ENCODE results near the gene GTPBP8. TPM values are rescaled to one million over a fixed set of nuclear protein-coding genes. Genes with fewer than 3 reads are reported as not detected.

Gene GTPBP8
- total and polyA plus RNA-seq, 2 of the 8 experiments (the other 6 are each of a cell fraction or from before 2014, with no cell fraction given): 25.8 to 27.6 TPM

- no peak overlapping the region for H2BK12ac ChIP-seq (ENCODE audit: low read depth, low read length)
- H3K14ac ChIP-seq (ENCODE audit: insufficient read length): no peak overlapping the region
- POLR2A ChIA-PET (ENCODE audit: partially characterized antibody): no interaction called here
- no peak overlapping the region for H2AFZ ChIP-seq (ENCODE audit: low read length)
- FAIRE-seq: no peak
- H3K4me3 ChIP-seq (ENCODE audit: extremely low read depth in 1 of 4, insufficient read depth in 2 of 4, low read depth in 3 of 4, low read length in 4 of 4): no peak overlapping the region
- no peaks in the 10 kb centered on the region for H3K79me2 ChIP-seq (ENCODE audit: control insufficient read depth in 1 of 2, insufficient read depth in 2 of 2, low read length in 2 of 2)
- no peaks in the 10 kb centered on the region for H3K23me2 ChIP-seq (ENCODE audit: low read depth, low read length)
- H3K27me3 ChIP-seq (replicated peaks in 1 of 4; ENCODE audit: control insufficient read depth in 3 of 4, extremely low read depth in 1 of 4, insufficient read depth in 3 of 4, low read length in 3 of 4): no peaks in the 10 kb centered on the region
- no peaks in the 10 kb centered on the region; a peak in 1 of 8 replicates for H3K36me3 ChIP-seq (ENCODE audit: control insufficient read depth in 2 of 4, insufficient read depth in 4 of 4, low read length in 3 of 4)
- no peak overlapping the region for H2BK120ac ChIP-seq (replicated peaks; ENCODE audit: low read depth, low read length)
- no peak overlapping the region for H3K27ac ChIP-seq (ENCODE audit: low read depth, low read length)
- no peak overlapping the region for H4K5ac ChIP-seq (ENCODE audit: insufficient read length, low read depth, low read length)
- CTCF ChIA-PET (ENCODE audit: partially characterized antibody): no interaction called here
- no peak overlapping the region for H3K4me2 ChIP-seq (ENCODE audit: insufficient read depth in 1 of 2, low read depth in 2 of 2, low read length in 2 of 2)
- H2BK5ac ChIP-seq (ENCODE audit: low read depth, low read length): no peak overlapping the region
- no peak overlapping the region for H3K56ac ChIP-seq (replicated peaks; ENCODE audit: insufficient read length, low read depth, low read length)
- no peak overlapping the region for H2BK20ac ChIP-seq (ENCODE audit: low read length)
- H3K9me3 ChIP-seq (ENCODE audit: insufficient read depth in 2 of 2, low read depth in 1 of 2, low read length in 1 of 2): peaks cover 10 to 13% of the 10 kb centered on the region in 2 experiments
- no peak overlapping the region for H3K4ac ChIP-seq (replicated peaks; ENCODE audit: insufficient read length, low read depth, low read length)
- H4K20me1 ChIP-seq (replicated peaks in 1 of 2; ENCODE audit: control insufficient read depth in 1 of 2, insufficient read depth in 2 of 2, low read length in 2 of 2): no peaks in the 10 kb centered on the region
- H3K79me1 ChIP-seq (ENCODE audit: low read depth, low read length): no peaks in the 10 kb centered on the region
- DNase-seq (ENCODE audit: low read depth in 1 of 2, low spot score in 2 of 2): no peak
- H2AK5ac ChIP-seq (ENCODE audit: low read depth, low read length): no peak overlapping the region
- no peak overlapping the region for H3K23ac ChIP-seq (ENCODE audit: insufficient read length)
- H4K91ac ChIP-seq (replicated peaks; ENCODE audit: insufficient read length, low read length): no peak overlapping the region
- no peak overlapping the region for H3K18ac ChIP-seq (ENCODE audit: extremely low read depth, low read length)
- H3K4me1 ChIP-seq (replicated peaks in 1 of 4; ENCODE audit: control insufficient read depth in 3 of 4, insufficient read depth in 4 of 4, low read length in 3 of 4): no peaks in the 10 kb centered on the region
- H2BK15ac ChIP-seq (ENCODE audit: low read length): no peak overlapping the region
- H4K8ac ChIP-seq (ENCODE audit: extremely low read depth, insufficient read depth, low read length): no peak overlapping the region
- no peak overlapping the region for H3K9ac ChIP-seq (replicated peaks in 1 of 4; ENCODE audit: extremely low read depth in 1 of 4, low read depth in 3 of 4, low read length in 3 of 4)
- TF ChIP-seq EGR1 (IDR thresholded peaks at IDR 0.05; ENCODE audit: borderline replicate concordance, low read depth, low read length) (no peak), GABPA (IDR thresholded peaks at IDR 0.05; ENCODE audit: borderline replicate concordance, insufficient read depth, low read length) (no peak), CEBPB (IDR thresholded peaks at IDR 0.05; ENCODE audit: low read depth, low read length) (no peak), POLR2AphosphoS5 (IDR thresholded peaks at IDR 0.05; ENCODE audit: low read depth, low read length) (no peak), ATF2 (IDR thresholded peaks at IDR 0.05; ENCODE audit: low read length) (no peak), MAFK (IDR thresholded peaks at IDR 0.05; ENCODE audit: low read depth, low read length) (no peak), FOSL1 (IDR thresholded peaks at IDR 0.05; ENCODE audit: insufficient read depth, low read depth, low read length) (no peak), TEAD4 (IDR thresholded peaks at IDR 0.05; ENCODE audit: low read depth, low read length) (no peak), BACH1 (IDR thresholded peaks at IDR 0.05; ENCODE audit: low read length) (no peak), ZNF274 (IDR thresholded peaks at IDR 0.05; ENCODE audit: borderline replicate concordance, extremely low read depth, low read length) (no peak), PHF8 (conservative IDR thresholded peaks at IDR 0.05; ENCODE audit: low read depth, low read length) (no peak), EZH2 (IDR thresholded peaks at IDR 0.05; ENCODE audit: low read depth, low read length, severe bottlenecking) (no peak)
These were observed 27.1 kb upstream of the GTPBP8 start for GRCh38 chr3:112963683-112964082.
